SK-N-SH (cell line): ENCODE results near the gene RGS4.

Experiments used
- CHD2 ChIP-seq: fragments of 150-350 bp; IDR thresholded peaks from 2 replicates; pipeline ENCODE4 v1.6.1; 2018; ENCODE audit warnings: low read length; ENCODE audit not compliant: partially characterized antibody
- GABPA ChIP-seq: IDR thresholded peaks from 2 replicates; pipeline ENCODE4 v1.4.0; 2012; ENCODE audit warnings: low read depth, mild to moderate bottlenecking
- JUND ChIP-seq: IDR thresholded peaks from 2 replicates; pipeline ENCODE4 v1.4.0; 2012
- NRF1 ChIP-seq: IDR thresholded peaks from 2 replicates; pipeline ENCODE4 v1.6.1; 2012; ENCODE audit warnings: low read depth, mild to moderate bottlenecking, low read length
- POLR2AphosphoS5 ChIP-seq: IDR thresholded peaks from 2 replicates; pipeline ENCODE4 v1.6.1; 2012; ENCODE audit warnings: low read depth, low read length
- RFX5 ChIP-seq: IDR thresholded peaks from 2 replicates; pipeline ENCODE4 v1.6.1; 2012; ENCODE audit warnings: mild to moderate bottlenecking, improper control_type of control experiment, low read length
- TAF1 ChIP-seq: IDR thresholded peaks from 2 replicates; pipeline ENCODE4 v1.6.1; 2012; ENCODE audit warnings: low read depth, mild to moderate bottlenecking, low read length, moderate library complexity, borderline replicate concordance
- TEAD4 ChIP-seq: IDR thresholded peaks from 2 replicates; pipeline ENCODE4 v1.4.0; 2012; ENCODE audit warnings: mild to moderate bottlenecking, borderline replicate concordance; ENCODE audit not compliant: insufficient read depth
- YY1 ChIP-seq: IDR thresholded peaks from 2 replicates; pipeline ENCODE4 v1.4.0; 2012; ENCODE audit warnings: low read depth, mild to moderate bottlenecking
- TF ChIP-seq, protein P1 (sequence below): IDR thresholded peaks from 2 replicates; pipeline ENCODE4 v1.4.0; 2012; ENCODE audit warnings: low read depth
- TF ChIP-seq, protein P2 (sequence below): fragments of 200-600 bp; sonication (generic); IDR thresholded peaks from 2 replicates; pipeline ENCODE4 v1.6.1; 2017; ENCODE audit warnings: antibody characterized with exemption, mild to moderate bottlenecking, moderate library complexity
- TF ChIP-seq, protein P3 (sequence below): fragments of 150-350 bp; IDR thresholded peaks from 2 replicates; pipeline ENCODE4 v1.6.1; 2017; ENCODE audit warnings: antibody characterized with exemption, low read length, low read depth, borderline replicate concordance

DNA sequence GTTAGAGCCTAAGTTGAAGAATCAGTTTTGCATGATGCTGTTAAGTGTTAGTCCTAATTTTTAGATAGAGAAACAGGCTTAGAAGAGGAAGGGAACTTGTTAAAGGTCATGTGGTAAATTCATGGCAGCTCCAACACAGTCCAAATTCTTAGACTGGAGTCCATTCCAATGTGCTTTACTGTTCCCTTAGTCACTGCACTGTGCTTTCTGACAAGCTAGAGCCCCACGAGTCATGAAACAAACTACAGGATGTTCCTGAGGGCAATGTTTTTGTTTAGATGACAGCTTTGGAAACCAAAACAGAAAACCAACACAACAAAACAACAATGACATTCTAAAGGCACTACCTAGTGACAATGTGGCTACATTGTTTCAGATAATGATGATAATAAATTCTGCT, 23.1 kb upstream of the RGS4 start:
- no peak for TF ChIP-seq TAF1
- TF ChIP-seq, protein P1, sequence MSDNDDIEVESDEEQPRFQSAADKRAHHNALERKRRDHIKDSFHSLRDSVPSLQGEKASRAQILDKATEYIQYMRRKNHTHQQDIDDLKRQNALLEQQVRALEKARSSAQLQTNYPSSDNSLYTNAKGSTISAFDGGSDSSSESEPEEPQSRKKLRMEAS, result no peak
- no peak for TF ChIP-seq POLR2AphosphoS5
- TF ChIP-seq CHD2, result no peak
- TF ChIP-seq, protein P2, sequence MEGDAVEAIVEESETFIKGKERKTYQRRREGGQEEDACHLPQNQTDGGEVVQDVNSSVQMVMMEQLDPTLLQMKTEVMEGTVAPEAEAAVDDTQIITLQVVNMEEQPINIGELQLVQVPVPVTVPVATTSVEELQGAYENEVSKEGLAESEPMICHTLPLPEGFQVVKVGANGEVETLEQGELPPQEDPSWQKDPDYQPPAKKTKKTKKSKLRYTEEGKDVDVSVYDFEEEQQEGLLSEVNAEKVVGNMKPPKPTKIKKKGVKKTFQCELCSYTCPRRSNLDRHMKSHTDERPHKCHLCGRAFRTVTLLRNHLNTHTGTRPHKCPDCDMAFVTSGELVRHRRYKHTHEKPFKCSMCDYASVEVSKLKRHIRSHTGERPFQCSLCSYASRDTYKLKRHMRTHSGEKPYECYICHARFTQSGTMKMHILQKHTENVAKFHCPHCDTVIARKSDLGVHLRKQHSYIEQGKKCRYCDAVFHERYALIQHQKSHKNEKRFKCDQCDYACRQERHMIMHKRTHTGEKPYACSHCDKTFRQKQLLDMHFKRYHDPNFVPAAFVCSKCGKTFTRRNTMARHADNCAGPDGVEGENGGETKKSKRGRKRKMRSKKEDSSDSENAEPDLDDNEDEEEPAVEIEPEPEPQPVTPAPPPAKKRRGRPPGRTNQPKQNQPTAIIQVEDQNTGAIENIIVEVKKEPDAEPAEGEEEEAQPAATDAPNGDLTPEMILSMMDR, result no peak
- TF ChIP-seq, protein P3, sequence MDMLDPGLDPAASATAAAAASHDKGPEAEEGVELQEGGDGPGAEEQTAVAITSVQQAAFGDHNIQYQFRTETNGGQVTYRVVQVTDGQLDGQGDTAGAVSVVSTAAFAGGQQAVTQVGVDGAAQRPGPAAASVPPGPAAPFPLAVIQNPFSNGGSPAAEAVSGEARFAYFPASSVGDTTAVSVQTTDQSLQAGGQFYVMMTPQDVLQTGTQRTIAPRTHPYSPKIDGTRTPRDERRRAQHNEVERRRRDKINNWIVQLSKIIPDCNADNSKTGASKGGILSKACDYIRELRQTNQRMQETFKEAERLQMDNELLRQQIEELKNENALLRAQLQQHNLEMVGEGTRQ, result no peak
- TF ChIP-seq TEAD4, result no peak
- no peak for TF ChIP-seq RFX5
- TF ChIP-seq JUND, result no peak
- TF ChIP-seq YY1, result no peak
- TF ChIP-seq NRF1, result no peak
- no peak for TF ChIP-seq GABPA
